Fibroblast of mammary gland (primary cell): ENCODE measurements around the gene ZNF761.
"Not testable (repeated sequence)": the region's sequence is repeated elsewhere in the genome, so short reads cannot be mapped to it uniquely, and the experiment has no call there.

Experiments
- DNase-seq: peaks from one replicate; pipeline ENCODE4 v3.0.0-alpha.2; 2010; ENCODE audit warnings: low read depth
- H3K4me3 ChIP-seq: 2 replicates; pipeline ENCODE4 v1.5.1; 2011; ENCODE audit warnings: low read depth, mild to moderate bottlenecking, low read length, moderate library complexity; ENCODE audit not compliant: control insufficient read depth
- TF ChIP-seq, protein P1 (sequence below): conservative IDR thresholded peaks from 2 replicates; pipeline ENCODE4 v1.5.1; 2011; ENCODE audit warnings: low read depth, low read length, inconsistent platforms; ENCODE audit not compliant: control insufficient read depth, insufficient read depth

The ZNF761 gene

GRCh38 chr19:53424968-53425597, 6.7 kb upstream of the ZNF761 start:
- TF ChIP-seq, protein P1, sequence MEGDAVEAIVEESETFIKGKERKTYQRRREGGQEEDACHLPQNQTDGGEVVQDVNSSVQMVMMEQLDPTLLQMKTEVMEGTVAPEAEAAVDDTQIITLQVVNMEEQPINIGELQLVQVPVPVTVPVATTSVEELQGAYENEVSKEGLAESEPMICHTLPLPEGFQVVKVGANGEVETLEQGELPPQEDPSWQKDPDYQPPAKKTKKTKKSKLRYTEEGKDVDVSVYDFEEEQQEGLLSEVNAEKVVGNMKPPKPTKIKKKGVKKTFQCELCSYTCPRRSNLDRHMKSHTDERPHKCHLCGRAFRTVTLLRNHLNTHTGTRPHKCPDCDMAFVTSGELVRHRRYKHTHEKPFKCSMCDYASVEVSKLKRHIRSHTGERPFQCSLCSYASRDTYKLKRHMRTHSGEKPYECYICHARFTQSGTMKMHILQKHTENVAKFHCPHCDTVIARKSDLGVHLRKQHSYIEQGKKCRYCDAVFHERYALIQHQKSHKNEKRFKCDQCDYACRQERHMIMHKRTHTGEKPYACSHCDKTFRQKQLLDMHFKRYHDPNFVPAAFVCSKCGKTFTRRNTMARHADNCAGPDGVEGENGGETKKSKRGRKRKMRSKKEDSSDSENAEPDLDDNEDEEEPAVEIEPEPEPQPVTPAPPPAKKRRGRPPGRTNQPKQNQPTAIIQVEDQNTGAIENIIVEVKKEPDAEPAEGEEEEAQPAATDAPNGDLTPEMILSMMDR: peak; percentile 74
- no peak overlapping the region for H3K4me3 ChIP-seq
- DNase-seq: peak; percentile 71

DNA sequence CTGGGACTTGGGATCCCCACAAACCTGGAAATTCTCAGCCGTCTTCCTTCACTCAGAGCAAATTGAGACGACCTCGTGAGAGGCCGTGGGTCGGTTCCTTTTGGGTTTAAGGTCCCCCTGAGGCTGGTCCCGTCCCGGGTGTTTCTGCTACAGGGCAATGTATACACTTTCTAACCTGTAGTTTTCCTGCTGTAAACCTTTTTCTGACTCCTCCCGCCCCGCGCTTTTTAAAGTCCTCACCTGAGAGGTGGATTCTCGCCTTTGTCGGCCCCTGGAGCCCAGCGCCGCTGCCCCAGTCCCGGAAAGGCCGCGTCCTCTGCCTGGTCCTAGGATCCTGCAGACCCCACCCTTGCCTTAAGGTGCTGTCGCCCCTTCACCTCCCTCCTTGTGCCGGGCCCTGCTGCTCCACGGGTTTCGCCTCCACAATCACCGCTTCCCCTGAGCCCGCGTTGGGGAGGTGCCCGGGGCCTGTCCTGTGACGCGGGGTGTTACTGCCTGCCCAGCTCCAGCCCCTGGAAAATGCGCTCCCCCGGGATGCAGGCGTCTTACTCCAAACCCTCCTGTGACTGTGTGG, 391 bp downstream of the ZNF761 start:
- peak overlapping the region; percentile 87 for H3K4me3 ChIP-seq
- DNase-seq: peak; percentile 25
- TF ChIP-seq, protein P1: no peak

DNA sequence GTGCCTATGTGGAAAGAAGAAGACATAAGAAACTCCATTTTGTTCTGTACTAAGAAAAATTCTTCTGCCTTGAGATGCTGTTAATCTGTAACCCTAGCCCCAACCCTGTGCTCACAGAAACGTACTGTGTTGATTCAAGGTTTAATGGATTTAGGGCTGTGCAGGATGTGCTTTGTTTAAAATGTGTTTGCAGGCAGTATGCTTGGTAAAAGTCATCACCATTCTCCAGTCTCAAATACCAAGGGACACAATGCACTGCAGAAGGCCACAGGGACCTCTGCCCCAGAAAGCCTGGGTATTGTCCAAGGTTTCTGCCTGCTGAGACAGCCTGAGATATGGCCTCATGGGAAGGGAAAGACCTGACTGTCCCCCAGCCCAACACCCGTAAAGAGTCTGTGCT, 12.0 kb downstream of the ZNF761 start:
- DNase-seq, H3K4me3 ChIP-seq: not testable (repeated sequence)

- DNase-seq: not testable (repeated sequence)
Measured at GRCh38 chr19:53447196-53447595, 15.4 kb downstream of the ZNF761 start.

DNA sequence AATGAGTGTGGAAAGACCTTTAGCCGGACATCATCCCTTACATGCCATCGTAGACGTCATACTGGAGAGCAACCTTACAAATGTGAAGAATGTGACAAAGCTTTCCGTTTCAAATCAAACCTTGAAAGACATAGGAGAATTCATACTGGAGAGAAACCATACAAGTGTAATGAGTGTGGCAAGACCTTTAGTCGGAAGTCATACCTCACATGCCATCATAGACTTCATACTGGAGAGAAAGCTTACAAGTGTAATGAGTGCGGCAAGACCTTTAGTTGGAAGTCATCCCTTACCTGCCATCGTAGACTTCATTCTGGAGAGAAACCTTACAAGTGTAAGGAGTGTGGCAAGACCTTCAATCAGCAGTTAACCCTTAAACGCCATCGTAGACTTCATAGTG, 24.0 kb downstream of the ZNF761 start:
- no peak for DNase-seq
- no peak overlapping the region for H3K4me3 ChIP-seq
- TF ChIP-seq, protein P1: no peak

More at GRCh38 chr19:53447196-53447595, 15.4 kb downstream of the ZNF761 start:
- H3K4me3 ChIP-seq: not testable (repeated sequence)

DNA sequence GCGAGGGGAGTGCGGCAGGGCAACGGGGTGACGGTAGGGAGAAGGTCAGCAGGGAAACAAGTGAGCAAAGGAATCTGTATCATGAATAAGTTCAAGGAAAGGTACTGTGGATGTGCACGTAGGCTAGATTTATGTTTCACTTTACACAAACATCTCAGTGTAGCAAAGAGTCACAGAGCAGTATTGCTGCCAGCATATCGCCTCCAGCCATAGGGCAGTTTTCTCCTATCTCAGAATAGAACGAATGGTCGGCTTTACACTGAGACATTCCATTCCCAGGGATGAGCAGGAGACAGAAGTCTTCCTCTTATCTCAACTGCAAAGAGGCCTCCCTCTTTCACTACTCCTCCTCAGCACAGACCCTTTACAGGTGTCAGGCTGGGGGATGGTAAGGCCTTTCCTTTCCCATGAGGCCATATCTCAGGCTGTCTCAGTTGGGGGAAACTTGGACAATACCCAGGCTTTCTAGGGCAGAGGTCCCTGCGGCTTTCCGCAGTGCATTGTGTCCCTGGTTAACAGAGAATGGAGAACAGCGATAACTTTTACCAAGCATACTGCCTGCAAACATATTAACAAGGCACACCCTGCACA, 28.4 kb downstream of the ZNF761 start:
- not testable (repeated sequence) for DNase-seq, H3K4me3 ChIP-seq

- DNase-seq: peak; percentile 20
- no peak overlapping the region for H3K4me3 ChIP-seq
- TF ChIP-seq, protein P1: no peak
Measured at GRCh38 chr19:53461866-53462265, 30.1 kb downstream of the ZNF761 start.

DNA sequence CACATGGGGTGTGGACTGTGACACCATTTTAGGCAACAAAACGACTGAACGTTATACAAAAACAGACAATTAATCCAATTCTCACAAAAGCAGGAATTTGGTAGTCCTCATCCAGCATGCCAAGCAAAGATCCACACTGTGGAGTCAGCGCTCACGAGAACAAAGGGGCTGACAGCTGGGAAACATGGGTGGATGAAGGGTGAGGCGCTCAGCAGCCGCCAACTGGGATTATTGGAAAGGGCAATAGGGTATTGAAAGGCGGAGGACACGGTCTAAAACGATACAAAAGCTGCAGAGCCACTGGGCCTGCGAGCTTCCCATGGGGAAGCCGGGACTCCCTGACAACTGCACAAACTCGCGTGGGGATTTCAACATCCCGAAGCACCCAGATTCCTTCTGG, 31.1 kb downstream of the ZNF761 start:
- DNase-seq: no peak
- no peak overlapping the region for H3K4me3 ChIP-seq
- TF ChIP-seq, protein P1: no peak
